Activated CD4-positive, alpha-beta T cell treated with anti-CD3 and anti-CD28 coated beads for 36 hours (primary cell): ENCODE data around the gene MRPL14. TPM values are rescaled to one million over a fixed set of nuclear protein-coding genes. Genes with fewer than 3 reads are reported as not detected.

Experiments
- ATAC-seq: fragments of 200-7000 bp; cut with Tn5 transposase; one replicate; pipeline ENCODE4 v1.10.0; 2021; ENCODE audit warnings: mild to moderate bottlenecking, moderate library complexity
- CTCF ChIA-PET: fragments of 350-600 bp; sonication (Branson Sonifier 250); formaldehyde crosslinking; loops from one replicate; lab custom pipeline; 2021; ENCODE audit warnings: antibody characterized with exemption; lab: Charles Lee
- POLR2A ChIA-PET: fragments of 350-600 bp; sonication (Branson Sonifier 250); formaldehyde crosslinking; loops from one replicate; lab custom pipeline; 2021; ENCODE audit warnings: antibody characterized with exemption, inconsistent platforms; lab: Charles Lee
- DNase-seq: peaks from one replicate; pipeline ENCODE4 v3.0.0-alpha.2; 2020
- H3K27ac Mint-ChIP-seq: one replicate; pipeline ENCODE4 v1.8.0; 2021; ENCODE audit warnings: mixed read lengths
- H3K27me3 Mint-ChIP-seq: one replicate; pipeline ENCODE4 v1.8.0; 2021; ENCODE audit warnings: mixed read lengths
- H3K36me3 Mint-ChIP-seq: one replicate; pipeline ENCODE4 v1.8.0; 2021; ENCODE audit warnings: low read depth, mixed read lengths
- H3K4me1 Mint-ChIP-seq: one replicate; pipeline ENCODE4 v1.8.0; 2021; ENCODE audit warnings: mixed read lengths
- H3K4me3 Mint-ChIP-seq: one replicate; pipeline ENCODE4 v1.8.0; 2021; ENCODE audit warnings: mild to moderate bottlenecking, moderate library complexity, mixed read lengths
- H3K9me3 Mint-ChIP-seq: one replicate; pipeline ENCODE4 v1.8.0; 2021; ENCODE audit warnings: low read depth, mixed read lengths
- intact Hi-C, 2 experiments: fragments of 100-400 bp; cut with DNase I in 1 of 2; cut with micrococcal nuclease in 1 of 2; formaldehyde crosslinking; loops; one replicate each; pipeline versions ENCODE4 v1.14.2 to v1.15.1; 2022 to 2024; cut with DNase I, micrococcal nuclease
- total RNA-seq, 2 experiments: library from RNA; stranded (reverse); gene quantifications; one replicate each; pipeline ENCODE4 v1.2.3, GENCODE V29; 2021

MRPL14 gene
- total RNA-seq, 2 experiments from 2014 or later: 29.5 to 43.3 TPM

GRCh38 chr6:44110005-44110676, 17.1 kb downstream of the MRPL14 start:
- no peaks in the 10 kb centered on the region for H3K4me1 Mint-ChIP-seq
- ChIA-PET POLR2A (no interaction called here), CTCF (interaction anchor here (1.0 to 2.8 kb wide), 3 partner anchors 11 to 230 kb away, joined by 3 to 15 read pairs (median 5); no protein-coding TSS in a partner anchor)
- intact Hi-C loops: no loop called here
- no peak overlapping the region for H3K4me3 Mint-ChIP-seq
- no peaks in the 10 kb centered on the region for H3K9me3 Mint-ChIP-seq
- peak overlapping the region; percentile 59 for H3K27ac Mint-ChIP-seq
- ATAC-seq (no peak), DNase-seq (no peak)
- peaks cover 31% of the 10 kb centered on the region for H3K36me3 Mint-ChIP-seq
- H3K27me3 Mint-ChIP-seq: no peaks in the 10 kb centered on the region

DNA sequence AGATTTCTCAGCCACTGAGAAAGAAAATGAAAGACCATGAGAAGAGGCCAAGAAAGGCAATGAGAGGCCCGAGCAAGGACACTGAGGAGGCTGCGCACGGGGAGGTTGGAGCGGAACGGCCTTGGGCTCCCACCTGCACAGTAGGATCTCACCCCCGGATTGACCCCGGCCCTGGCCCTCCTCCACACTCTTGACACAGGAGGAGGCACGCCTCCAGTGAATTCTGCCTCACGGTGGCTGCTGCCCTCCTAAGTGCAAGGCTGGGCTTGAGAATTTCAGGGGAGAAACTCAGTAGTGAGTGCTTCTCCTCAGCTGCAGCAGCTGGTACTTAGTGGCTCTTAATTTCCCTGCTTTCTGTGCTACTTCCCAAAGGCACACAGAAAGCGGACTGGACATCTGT, 18.0 kb downstream of the MRPL14 start:
- Mint-ChIP-seq H3K4me3 (no peak overlapping the region), H3K9me3 (no peaks in the 10 kb centered on the region), H3K36me3 (peaks cover 35% of the 10 kb centered on the region), H3K27me3 (no peaks in the 10 kb centered on the region), H3K27ac (no peak overlapping the region), H3K4me1 (no peaks in the 10 kb centered on the region)
- POLR2A ChIA-PET: no interaction called here
- DNase-seq (no peak), ATAC-seq (no peak)
- CTCF ChIA-PET: no interaction called here
- intact Hi-C loops: no loop called here

- ChIA-PET CTCF (interaction anchor here (1.0 kb wide), 1 partner anchor 30 kb away, joined by 3 read pairs; no protein-coding TSS in a partner anchor), POLR2A (no interaction called here)
- H3K36me3 Mint-ChIP-seq: peaks cover 31% of the 10 kb centered on the region
- no peaks in the 10 kb centered on the region for H3K27me3 Mint-ChIP-seq
- DNase-seq: no peak
- intact Hi-C loops: no loop called here
- ATAC-seq: no peak
- no peak overlapping the region for H3K27ac Mint-ChIP-seq
- H3K9me3 Mint-ChIP-seq: no peaks in the 10 kb centered on the region
- no peaks in the 10 kb centered on the region for H3K4me1 Mint-ChIP-seq
- no peak overlapping the region for H3K4me3 Mint-ChIP-seq
Observed at GRCh38 chr6:44108471-44108870, 18.8 kb downstream of the MRPL14 start.

DNA sequence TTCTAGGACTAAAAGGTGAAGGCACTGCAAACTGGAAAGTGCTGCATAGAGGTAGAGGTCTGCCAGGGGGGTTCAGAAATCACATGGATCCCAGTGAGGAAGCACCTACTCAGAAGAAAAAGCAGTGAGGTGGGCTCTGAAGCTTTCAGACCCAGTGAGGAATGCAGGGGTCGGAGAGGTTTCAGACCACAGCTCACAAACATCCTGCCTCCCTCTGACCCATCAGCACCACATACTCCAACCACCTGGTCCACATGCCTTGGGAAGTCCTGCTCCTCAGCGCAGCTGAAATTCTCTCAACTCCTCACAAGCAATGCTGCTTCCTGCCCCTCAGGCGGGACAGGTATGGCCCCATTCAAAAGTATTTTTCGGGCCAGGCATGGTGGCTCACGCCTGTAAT, 20.2 kb downstream of the MRPL14 start:
- Mint-ChIP-seq H3K27ac (no peak overlapping the region), H3K9me3 (no peaks in the 10 kb centered on the region), H3K4me3 (no peak overlapping the region), H3K4me1 (no peaks in the 10 kb centered on the region), H3K36me3 (peaks cover 27% of the 10 kb centered on the region), H3K27me3 (no peaks in the 10 kb centered on the region)
- DNase-seq (no peak), ATAC-seq (no peak)
- intact Hi-C loops: no loop called here
- ChIA-PET CTCF (interaction anchor here (1.1 to 1.4 kb wide), 2 partner anchors 9 to 11 kb away, joined by 3 to 4 read pairs; no protein-coding TSS in a partner anchor), POLR2A (no interaction called here)

GRCh38 chr6:44105993-44106740, 21.1 kb downstream of the MRPL14 start:
- no peak overlapping the region for H3K27ac Mint-ChIP-seq
- intact Hi-C loops: no loop called here
- H3K4me1 Mint-ChIP-seq: no peaks in the 10 kb centered on the region
- no peaks in the 10 kb centered on the region for H3K9me3 Mint-ChIP-seq
- no peak for ATAC-seq
- no peak overlapping the region for H3K4me3 Mint-ChIP-seq
- peaks cover 19% of the 10 kb centered on the region for H3K36me3 Mint-ChIP-seq
- ChIA-PET CTCF (interaction anchor here (1.1 to 1.6 kb wide), 3 partner anchors 8 to 27 kb away, joined by 3 to 4 read pairs (median 3); no protein-coding TSS in a partner anchor), POLR2A (no interaction called here)
- H3K27me3 Mint-ChIP-seq: no peaks in the 10 kb centered on the region
- DNase-seq: no peak

- ChIA-PET POLR2A (no interaction called here), CTCF (interaction anchor here (1.6 kb wide), 1 partner anchor 26 kb away, joined by 3 read pairs; no protein-coding TSS in a partner anchor)
- no peaks in the 10 kb centered on the region for H3K27me3 Mint-ChIP-seq
- no peaks in the 10 kb centered on the region for H3K4me1 Mint-ChIP-seq
- peaks cover 18% of the 10 kb centered on the region for H3K36me3 Mint-ChIP-seq
- no peaks in the 10 kb centered on the region for H3K9me3 Mint-ChIP-seq
- intact Hi-C loops: no loop called here
- no peak overlapping the region for H3K4me3 Mint-ChIP-seq
- no peak for ATAC-seq
- no peak for DNase-seq
- H3K27ac Mint-ChIP-seq: no peak overlapping the region
Observed at GRCh38 chr6:44105146-44105545, 22.1 kb downstream of the MRPL14 start.

GRCh38 chr6:44104481-44105021, 22.7 kb downstream of the MRPL14 start:
- CTCF ChIA-PET: interaction anchor here (1.6 kb wide), 1 partner anchor 26 kb away, joined by 3 read pairs; no protein-coding TSS in a partner anchor
- no peaks in the 10 kb centered on the region for H3K27me3 Mint-ChIP-seq
- H3K4me1 Mint-ChIP-seq: no peaks in the 10 kb centered on the region
- intact Hi-C loops: no loop called here
- H3K27ac Mint-ChIP-seq: no peak overlapping the region
- no peak for ATAC-seq
- no peaks in the 10 kb centered on the region for H3K9me3 Mint-ChIP-seq
- no peak for DNase-seq
- POLR2A ChIA-PET: no interaction called here
- H3K4me3 Mint-ChIP-seq: no peak overlapping the region
- peaks cover 13% of the 10 kb centered on the region for H3K36me3 Mint-ChIP-seq

- Mint-ChIP-seq H3K36me3 (peaks cover 13% of the 10 kb centered on the region), H3K27me3 (no peaks in the 10 kb centered on the region), H3K9me3 (no peaks in the 10 kb centered on the region), H3K4me3 (no peak overlapping the region), H3K4me1 (no peaks in the 10 kb centered on the region), H3K27ac (no peak overlapping the region)
- intact Hi-C loops: no loop called here
- ChIA-PET CTCF (interaction anchor here (0.6 to 1.0 kb wide), 3 partner anchors 41 to 70 kb away, joined by 3 read pairs; no protein-coding TSS in a partner anchor), POLR2A (no interaction called here)
- ATAC-seq (no peak), DNase-seq (no peak)
Observed at GRCh38 chr6:44102527-44102926, 24.7 kb downstream of the MRPL14 start.

DNA sequence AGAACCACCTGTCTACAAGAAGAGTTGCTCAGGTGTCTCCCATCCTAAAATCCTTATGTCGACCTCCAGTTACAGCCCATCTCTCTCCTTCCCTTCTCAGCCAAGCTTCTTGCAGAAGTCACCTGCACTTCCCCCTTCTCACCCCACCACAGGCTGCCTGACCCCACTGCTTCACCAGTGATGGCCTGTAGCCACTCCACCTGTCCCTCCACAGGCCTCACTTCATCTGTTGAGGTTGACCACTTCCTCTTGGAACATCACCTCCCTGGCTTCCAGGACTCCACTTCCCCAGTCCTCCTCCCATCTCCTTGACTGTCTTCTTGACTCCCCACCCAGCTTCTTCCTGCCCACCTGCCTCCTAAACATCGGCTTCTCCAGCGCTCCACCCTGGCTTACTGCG, 25.4 kb downstream of the MRPL14 start:
- Mint-ChIP-seq H3K4me3 (no peak overlapping the region), H3K4me1 (no peaks in the 10 kb centered on the region), H3K27ac (no peak overlapping the region), H3K36me3 (peaks cover 12% of the 10 kb centered on the region), H3K27me3 (no peaks in the 10 kb centered on the region), H3K9me3 (no peaks in the 10 kb centered on the region)
- ChIA-PET CTCF (interaction anchor here (1.4 kb wide), 1 partner anchor 12 kb away, joined by 4 read pairs; no protein-coding TSS in a partner anchor), POLR2A (no interaction called here)
- DNase-seq: no peak
- no peak for ATAC-seq
- intact Hi-C loops: no loop called here

DNA sequence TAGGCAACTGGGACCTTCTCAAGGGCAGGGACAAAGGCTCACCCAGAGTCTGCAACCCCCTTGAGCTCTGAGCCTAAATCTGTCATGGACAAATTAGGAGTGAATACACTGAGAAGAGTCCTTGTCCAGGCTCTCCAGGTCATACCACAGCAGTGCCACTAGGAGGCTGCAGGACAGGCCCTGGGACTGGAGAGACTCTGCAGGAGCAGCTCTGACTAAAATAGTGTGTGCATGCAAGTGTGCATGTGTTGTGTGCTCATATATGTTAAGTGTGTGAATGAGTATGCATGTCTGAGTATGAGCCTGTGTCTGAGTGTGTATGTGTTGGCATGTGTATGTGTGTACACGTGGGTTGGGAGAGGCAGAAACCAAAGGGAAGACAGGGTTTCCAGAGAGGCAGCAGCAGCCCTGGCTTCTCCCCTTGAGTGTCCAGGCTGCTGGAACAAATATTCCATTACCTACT, 27.1 kb downstream of the MRPL14 start:
- Mint-ChIP-seq H3K4me1 (no peaks in the 10 kb centered on the region), H3K9me3 (no peaks in the 10 kb centered on the region), H3K27me3 (no peaks in the 10 kb centered on the region), H3K4me3 (no peak overlapping the region), H3K27ac (no peak overlapping the region), H3K36me3 (peaks cover 7% of the 10 kb centered on the region)
- ChIA-PET POLR2A (interaction anchor here (0.5 kb wide), 1 partner anchor 152 kb away, joined by 3 read pairs; no protein-coding TSS in a partner anchor), CTCF (interaction anchor here (0.6 to 3.9 kb wide), 8 partner anchors 11 to 72 kb away, joined by 3 to 19 read pairs (median 3); no protein-coding TSS in a partner anchor)
- ATAC-seq (peak; percentile 58), DNase-seq (peak; percentile 53)
- intact Hi-C loops: loop anchor here in 1 of 2 experiments (1.0 kb wide), 1 partner anchor 52 kb away; no protein-coding TSS in a partner anchor

DNA sequence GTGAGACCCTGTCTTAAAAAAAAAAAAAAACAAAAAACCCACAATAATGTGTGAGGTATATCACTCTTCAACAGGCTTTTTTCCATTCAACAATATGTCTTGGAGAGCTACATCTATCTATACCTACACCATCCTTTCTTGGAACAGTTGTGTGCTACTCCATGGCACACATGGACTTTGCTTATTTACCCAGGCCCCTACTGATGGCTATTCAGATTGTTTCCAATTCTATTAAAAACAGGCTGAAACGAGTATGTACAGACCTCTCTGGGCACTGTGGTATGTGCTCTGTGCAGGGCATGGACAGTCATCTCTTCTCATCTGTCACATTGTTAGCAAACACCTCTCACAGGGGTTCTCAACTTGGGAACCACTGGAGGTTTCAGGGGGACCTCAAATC, 28.1 kb downstream of the MRPL14 start:
- no peaks in the 10 kb centered on the region for H3K27me3 Mint-ChIP-seq
- no peak overlapping the region for H3K27ac Mint-ChIP-seq
- CTCF ChIA-PET: interaction anchor here (0.8 to 5.3 kb wide), 9 partner anchors 10 to 239 kb away, joined by 3 to 50 read pairs (median 4); no protein-coding TSS in a partner anchor
- DNase-seq: no peak
- no peaks in the 10 kb centered on the region for H3K9me3 Mint-ChIP-seq
- no peaks in the 10 kb centered on the region for H3K4me1 Mint-ChIP-seq
- intact Hi-C loops: loop anchor here in 1 of 2 experiments (5.0 kb wide), 1 partner anchor 138 kb away; no protein-coding TSS in a partner anchor
- H3K36me3 Mint-ChIP-seq: peaks cover 2% of the 10 kb centered on the region
- ATAC-seq: no peak
- no peak overlapping the region for H3K4me3 Mint-ChIP-seq
- POLR2A ChIA-PET: no interaction called here
